Progenitor cell of endocrine pancreas (in vitro differentiated cells): ENCODE results near the gene TRMT61A. TPM values are rescaled to one million over a fixed set of nuclear protein-coding genes. Genes with fewer than 3 reads are reported as not detected.

Experiments used
- DNase-seq: peaks from one replicate; pipeline ENCODE4 v3.0.0; 2021; ENCODE audit warnings: low spot score; ENCODE audit not compliant: unreplicated experiment
- H3K27ac Mint-ChIP-seq: 2 replicates; pipeline ENCODE4 v1.8.0; 2021; ENCODE audit warnings: mild to moderate bottlenecking, moderate library complexity, mixed read lengths
- H3K27me3 Mint-ChIP-seq: 2 replicates; pipeline ENCODE4 v1.8.0; 2021; ENCODE audit warnings: mixed read lengths
- H3K36me3 Mint-ChIP-seq: 2 replicates; pipeline ENCODE4 v1.8.0; 2022; ENCODE audit warnings: mixed read lengths; ENCODE audit not compliant: insufficient read depth
- H3K4me1 Mint-ChIP-seq: 2 replicates; pipeline ENCODE4 v1.8.0; 2021; ENCODE audit warnings: low read depth, mixed read lengths
- H3K4me3 Mint-ChIP-seq: 2 replicates; pipeline ENCODE4 v1.8.0; 2021; ENCODE audit warnings: low read depth, mild to moderate bottlenecking, moderate library complexity, mixed read lengths
- H3K9me3 Mint-ChIP-seq: 2 replicates; pipeline ENCODE4 v1.8.0; 2021; ENCODE audit warnings: low read depth, mixed read lengths
- total RNA-seq: library from RNA; stranded (reverse); gene quantifications from 2 replicates; pipeline ENCODE4 v1.2.1, GENCODE V29; 2021
- TF ChIP-seq, protein P1 (sequence below): fragments of 200-600 bp; sonication (generic); IDR thresholded peaks from one replicate; pipeline ENCODE4 v1.5.0; 2021; ENCODE audit warnings: antibody characterized with exemption, mild to moderate bottlenecking; ENCODE audit not compliant: unreplicated experiment

TRMT61A gene
- total RNA-seq, 1 donor from 2014 or later: 10.3 TPM

DNA sequence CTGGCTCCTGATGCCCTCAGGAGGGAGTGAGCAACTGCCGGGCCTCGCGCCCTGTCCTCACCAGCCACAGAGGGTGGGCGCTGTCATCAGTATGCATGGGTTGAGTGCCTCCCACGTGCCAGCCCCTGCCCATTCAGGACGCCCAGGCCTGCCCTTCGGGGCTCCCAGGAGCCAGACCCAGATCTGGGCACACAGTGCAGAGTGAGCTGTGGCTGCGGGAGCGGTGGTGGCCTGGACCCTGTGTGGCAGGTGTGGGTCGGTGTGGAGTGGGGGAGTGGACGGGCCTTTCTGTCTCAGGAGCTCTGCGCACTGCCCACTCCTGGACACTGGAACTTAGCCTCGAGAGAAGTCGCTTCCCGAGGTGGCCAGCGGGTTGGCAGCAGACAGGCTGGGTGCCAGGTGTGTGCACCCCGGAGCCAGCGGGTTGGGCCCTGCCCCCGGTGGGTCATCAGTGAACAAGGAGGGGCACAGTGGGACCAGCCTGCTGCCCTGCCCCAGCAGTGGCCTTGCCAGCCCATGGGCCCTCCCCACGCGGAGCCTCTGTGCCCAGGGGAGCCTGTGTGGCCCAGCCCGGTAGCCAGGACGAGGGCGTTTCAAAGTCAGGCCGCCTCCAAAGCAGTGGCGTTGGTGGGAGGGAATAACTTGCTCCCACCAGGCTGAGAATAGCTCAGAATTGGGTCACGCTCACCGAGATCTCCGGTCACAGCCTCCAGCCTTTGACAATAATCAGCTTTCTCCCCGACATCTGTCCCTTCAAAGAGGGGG is 9.5 kb downstream of the TRMT61A start:
- no peaks in the 10 kb centered on the region for H3K4me1 Mint-ChIP-seq
- H3K27ac Mint-ChIP-seq: no peak overlapping the region
- no peaks in the 10 kb centered on the region for H3K27me3 Mint-ChIP-seq
- TF ChIP-seq, protein P1, sequence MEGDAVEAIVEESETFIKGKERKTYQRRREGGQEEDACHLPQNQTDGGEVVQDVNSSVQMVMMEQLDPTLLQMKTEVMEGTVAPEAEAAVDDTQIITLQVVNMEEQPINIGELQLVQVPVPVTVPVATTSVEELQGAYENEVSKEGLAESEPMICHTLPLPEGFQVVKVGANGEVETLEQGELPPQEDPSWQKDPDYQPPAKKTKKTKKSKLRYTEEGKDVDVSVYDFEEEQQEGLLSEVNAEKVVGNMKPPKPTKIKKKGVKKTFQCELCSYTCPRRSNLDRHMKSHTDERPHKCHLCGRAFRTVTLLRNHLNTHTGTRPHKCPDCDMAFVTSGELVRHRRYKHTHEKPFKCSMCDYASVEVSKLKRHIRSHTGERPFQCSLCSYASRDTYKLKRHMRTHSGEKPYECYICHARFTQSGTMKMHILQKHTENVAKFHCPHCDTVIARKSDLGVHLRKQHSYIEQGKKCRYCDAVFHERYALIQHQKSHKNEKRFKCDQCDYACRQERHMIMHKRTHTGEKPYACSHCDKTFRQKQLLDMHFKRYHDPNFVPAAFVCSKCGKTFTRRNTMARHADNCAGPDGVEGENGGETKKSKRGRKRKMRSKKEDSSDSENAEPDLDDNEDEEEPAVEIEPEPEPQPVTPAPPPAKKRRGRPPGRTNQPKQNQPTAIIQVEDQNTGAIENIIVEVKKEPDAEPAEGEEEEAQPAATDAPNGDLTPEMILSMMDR: no peak
- no peak overlapping the region for H3K4me3 Mint-ChIP-seq
- no peak for DNase-seq
- H3K36me3 Mint-ChIP-seq: no peaks in the 10 kb centered on the region
- H3K9me3 Mint-ChIP-seq: no peaks in the 10 kb centered on the region

GRCh38 chr14:103539056-103539825 is 10.2 kb downstream of the TRMT61A start:
- TF ChIP-seq, protein P1: no peak
- H3K27ac Mint-ChIP-seq: no peak overlapping the region

DNA sequence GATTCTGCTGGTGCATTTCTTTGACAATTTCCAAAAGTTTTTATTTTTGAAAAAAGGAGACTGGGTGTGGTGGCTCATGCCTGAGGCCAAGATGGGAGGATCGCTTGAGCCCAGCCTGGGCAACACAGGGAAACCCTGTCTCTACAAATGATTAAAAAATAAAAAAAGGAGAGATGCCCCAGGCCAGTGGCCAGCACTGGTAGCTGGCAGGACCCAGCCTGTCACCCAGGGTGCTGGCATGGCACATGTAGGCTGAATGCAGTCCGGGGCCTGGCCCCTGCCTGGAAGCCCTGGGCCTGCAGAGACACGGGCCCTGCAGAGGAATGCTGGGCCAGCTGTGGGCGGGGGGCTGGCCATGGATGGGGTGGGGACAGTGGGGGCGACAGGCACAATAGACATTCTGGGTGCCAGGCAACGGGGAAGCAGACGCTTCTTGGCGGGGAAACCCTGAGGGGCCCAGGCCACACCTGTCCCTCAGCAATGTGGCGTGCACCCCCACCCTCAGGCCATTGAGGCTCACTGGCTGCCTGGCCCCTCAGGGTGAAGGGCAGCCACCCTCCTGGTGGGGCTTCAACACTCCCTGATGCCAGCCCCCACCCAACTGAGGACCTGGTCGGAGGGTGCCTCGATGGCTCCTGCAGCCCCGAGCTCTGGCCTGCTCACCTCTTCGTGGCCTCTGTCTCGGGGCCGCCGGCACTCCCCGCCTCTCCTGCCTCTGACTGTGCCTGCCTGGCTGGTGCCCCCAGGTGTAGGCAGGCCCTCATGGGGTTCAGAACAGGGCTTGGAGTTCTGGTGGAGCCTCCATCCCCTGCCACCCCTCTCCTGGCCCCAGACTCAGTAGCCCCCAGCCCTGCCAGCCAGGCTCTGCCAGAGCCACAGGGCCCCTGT is 12.1 kb downstream of the TRMT61A start:
- TF ChIP-seq, protein P1: no peak

More at GRCh38 chr14:103539056-103539825, 10.2 kb downstream of the TRMT61A start:
- no peaks in the 10 kb centered on the region for H3K9me3 Mint-ChIP-seq
- no peak overlapping the region for H3K4me3 Mint-ChIP-seq
- no peaks in the 10 kb centered on the region for H3K36me3 Mint-ChIP-seq
- H3K4me1 Mint-ChIP-seq: no peaks in the 10 kb centered on the region
- no peak for DNase-seq
- H3K27me3 Mint-ChIP-seq: no peaks in the 10 kb centered on the region

GRCh38 chr14:103541709-103542604 is 13.0 kb downstream of the TRMT61A start:
- no peak overlapping the region for H3K4me3 Mint-ChIP-seq
- TF ChIP-seq, protein P1: no peak
- H3K27ac Mint-ChIP-seq: peak overlapping the region; percentile 84
- H3K36me3 Mint-ChIP-seq: no peaks in the 10 kb centered on the region
- DNase-seq: no peak
- no peaks in the 10 kb centered on the region for H3K4me1 Mint-ChIP-seq
- no peaks in the 10 kb centered on the region for H3K9me3 Mint-ChIP-seq
- no peaks in the 10 kb centered on the region for H3K27me3 Mint-ChIP-seq

More for the DNA sequence above, 12.1 kb downstream of the TRMT61A start:
- H3K9me3 Mint-ChIP-seq: no peaks in the 10 kb centered on the region
- H3K4me3 Mint-ChIP-seq: no peak overlapping the region
- DNase-seq: no peak
- no peaks in the 10 kb centered on the region for H3K27me3 Mint-ChIP-seq
- no peaks in the 10 kb centered on the region for H3K4me1 Mint-ChIP-seq
- H3K27ac Mint-ChIP-seq: peak overlapping the region; percentile 71
- H3K36me3 Mint-ChIP-seq: no peaks in the 10 kb centered on the region
